BJ (cell line): ENCODE results near the gene SUPT3H. TPM values are rescaled to one million over a fixed set of nuclear protein-coding genes. Genes with fewer than 3 reads are reported as not detected.

Experiments used
- CTCF ChIA-PET: fragments of 350-600 bp; formaldehyde crosslinking; extraction: SDS; loops from one replicate; lab custom pipeline; 2021; ENCODE audit warnings: antibody characterized with exemption, inconsistent platforms; lab: Yijun Ruan, JAX
- POLR2A ChIA-PET: fragments of 300-600 bp; sonication (Branson Sonifier 250); formaldehyde crosslinking; extraction: SDS; loops from one replicate; lab custom pipeline; 2021; ENCODE audit warnings: antibody characterized with exemption; lab: Charles Lee
- DNase-seq: peaks from one replicate; pipeline ENCODE4 v3.0.0-alpha.2; 2011; ENCODE audit warnings: low read depth
- H3K27me3 ChIP-seq: 2 replicates; pipeline ENCODE4 v1.6.0; 2011; ENCODE audit warnings: low read length; ENCODE audit not compliant: control insufficient read depth, insufficient read depth
- H3K36me3 ChIP-seq: 2 replicates; pipeline ENCODE4 v1.5.1; 2011; ENCODE audit warnings: low read length; ENCODE audit not compliant: control insufficient read depth, insufficient read depth
- H3K4me3 ChIP-seq: 2 replicates; pipeline ENCODE4 v1.5.1; 2011; ENCODE audit warnings: low read depth, mild to moderate bottlenecking, control low read depth, low read length
- polyA plus RNA-seq: library from polyadenylated mRNA; depleted of rRNA; stranded (reverse); fragments of >200 nt; gene quantifications from 2 replicates; pipeline ENCODE4 v1.2.3, GENCODE V29; 2011
- TF ChIP-seq, protein P1 (sequence below): IDR thresholded peaks from 2 replicates; pipeline ENCODE4 v1.5.1; 2011; ENCODE audit warnings: low read depth, mild to moderate bottlenecking, control low read depth, inconsistent platforms, low read length, moderate library complexity; ENCODE audit not compliant: insufficient read depth

The SUPT3H gene
- polyA plus RNA-seq, 1 experiment = 7.8 TPM

DNA sequence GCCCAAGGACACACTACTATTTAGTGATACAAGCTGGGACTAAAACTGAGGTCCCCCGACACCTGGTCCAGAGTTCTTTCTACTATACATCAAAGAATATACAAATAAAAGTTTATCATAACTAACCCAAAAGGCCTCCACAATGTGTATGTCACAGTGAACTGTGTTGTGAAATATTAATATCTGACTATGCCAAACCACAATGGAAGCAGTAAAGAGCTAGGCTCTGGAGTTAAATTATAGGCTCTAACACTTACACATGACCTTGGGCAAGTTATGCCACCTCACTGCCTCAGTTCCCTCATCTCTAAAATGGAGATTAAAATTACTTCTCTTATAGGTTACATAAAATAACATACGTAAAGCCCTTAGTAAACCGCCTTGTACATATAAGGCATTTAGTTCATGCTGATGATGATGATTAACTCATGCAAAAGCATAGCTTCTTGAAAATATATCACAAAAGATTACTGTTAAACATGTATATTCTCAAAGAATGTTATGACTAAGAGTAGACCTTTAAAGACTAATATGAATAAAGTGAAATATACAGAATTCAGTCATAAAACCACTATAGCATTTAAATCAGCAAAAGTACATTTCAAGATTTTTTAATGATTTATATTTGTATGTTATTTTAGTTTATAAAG, 5.7 kb downstream of the SUPT3H start:
- ChIA-PET POLR2A (no interaction called here), CTCF (interaction anchor here (1.9 kb wide), 1 partner anchor 716 kb away, joined by 5 read pairs; no protein-coding TSS in a partner anchor)
- H3K27me3 ChIP-seq = no peaks in the 10 kb centered on the region
- TF ChIP-seq, protein P1, sequence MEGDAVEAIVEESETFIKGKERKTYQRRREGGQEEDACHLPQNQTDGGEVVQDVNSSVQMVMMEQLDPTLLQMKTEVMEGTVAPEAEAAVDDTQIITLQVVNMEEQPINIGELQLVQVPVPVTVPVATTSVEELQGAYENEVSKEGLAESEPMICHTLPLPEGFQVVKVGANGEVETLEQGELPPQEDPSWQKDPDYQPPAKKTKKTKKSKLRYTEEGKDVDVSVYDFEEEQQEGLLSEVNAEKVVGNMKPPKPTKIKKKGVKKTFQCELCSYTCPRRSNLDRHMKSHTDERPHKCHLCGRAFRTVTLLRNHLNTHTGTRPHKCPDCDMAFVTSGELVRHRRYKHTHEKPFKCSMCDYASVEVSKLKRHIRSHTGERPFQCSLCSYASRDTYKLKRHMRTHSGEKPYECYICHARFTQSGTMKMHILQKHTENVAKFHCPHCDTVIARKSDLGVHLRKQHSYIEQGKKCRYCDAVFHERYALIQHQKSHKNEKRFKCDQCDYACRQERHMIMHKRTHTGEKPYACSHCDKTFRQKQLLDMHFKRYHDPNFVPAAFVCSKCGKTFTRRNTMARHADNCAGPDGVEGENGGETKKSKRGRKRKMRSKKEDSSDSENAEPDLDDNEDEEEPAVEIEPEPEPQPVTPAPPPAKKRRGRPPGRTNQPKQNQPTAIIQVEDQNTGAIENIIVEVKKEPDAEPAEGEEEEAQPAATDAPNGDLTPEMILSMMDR = no peak
- no peak for DNase-seq
- H3K36me3 ChIP-seq = no peaks in the 10 kb centered on the region
- no peak overlapping the region for H3K4me3 ChIP-seq

DNA sequence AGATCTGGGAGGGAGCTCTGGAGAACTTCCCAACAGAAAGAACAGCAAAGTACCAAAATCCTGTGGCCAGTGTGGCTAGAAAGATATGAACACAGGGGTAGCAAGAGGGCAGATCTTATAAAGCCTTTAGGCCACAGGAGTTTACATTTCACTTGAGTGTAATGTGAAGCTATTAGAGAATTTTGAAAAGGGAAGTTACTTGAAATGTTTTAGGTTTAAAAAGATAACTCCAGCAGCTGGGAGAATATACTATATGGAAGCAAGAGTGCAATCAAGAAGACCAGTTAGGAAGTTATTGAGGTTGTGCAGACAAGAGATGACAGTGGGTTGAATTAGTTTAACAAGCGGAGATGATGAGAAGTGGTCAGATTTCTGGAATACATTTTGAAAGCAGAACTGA, 7.9 kb downstream of the SUPT3H start:
- TF ChIP-seq, protein P1 = no peak
- DNase-seq = no peak
- POLR2A ChIA-PET = no interaction called here
- CTCF ChIA-PET = interaction anchor here (1.0 to 1.6 kb wide), 2 partner anchors 553 to 714 kb away, joined by 3 to 4 read pairs; no protein-coding TSS in a partner anchor
- no peaks in the 10 kb centered on the region for H3K27me3 ChIP-seq
- no peak overlapping the region for H3K4me3 ChIP-seq
- H3K36me3 ChIP-seq = no peaks in the 10 kb centered on the region

DNA sequence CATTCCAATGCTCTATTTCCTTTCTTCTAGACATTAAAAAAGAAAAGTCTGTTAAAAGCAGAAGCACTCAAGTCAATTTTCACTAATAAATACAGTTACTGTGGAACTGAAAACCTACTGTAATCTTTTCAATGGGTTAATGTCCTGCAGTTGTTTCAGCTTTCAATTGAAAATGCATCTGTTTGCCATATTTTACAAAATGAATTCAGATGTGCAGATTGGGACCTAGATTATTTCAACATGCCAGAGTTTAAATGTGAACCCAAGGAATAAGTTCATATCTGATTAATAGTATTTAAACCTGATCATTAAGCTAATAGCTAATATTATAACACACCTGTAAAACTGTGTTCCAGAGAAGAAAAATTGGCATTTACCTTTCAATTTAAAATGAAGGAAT, 9.7 kb downstream of the SUPT3H start:
- POLR2A ChIA-PET = no interaction called here

DNA sequence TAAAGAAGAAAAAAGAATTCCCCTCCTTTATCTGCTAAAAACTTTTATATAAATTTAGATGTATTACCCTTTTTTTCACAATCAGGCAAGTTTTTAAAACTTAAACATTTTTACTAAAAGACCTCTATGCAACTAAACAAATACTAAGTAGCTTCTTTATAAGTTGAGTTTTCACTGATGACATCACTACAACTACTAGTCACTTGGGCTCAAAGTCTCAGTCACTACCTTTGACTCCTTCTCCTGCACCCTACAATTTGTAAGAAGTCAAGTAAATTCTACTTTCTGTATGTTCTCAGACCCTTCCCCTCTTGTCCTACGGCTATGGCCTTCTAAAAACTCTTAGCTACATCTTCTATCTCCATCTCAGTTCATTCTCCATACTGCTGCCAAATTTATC, 11.2 kb downstream of the SUPT3H start:
- CTCF ChIA-PET = interaction anchor here (1.0 to 1.4 kb wide), 2 partner anchors 11 to 710 kb away, joined by 4 read pairs; partner anchors contain the start of gene SUPT3H
- POLR2A ChIA-PET = interaction anchor here (1.0 kb wide), 1 partner anchor 520 kb away, joined by 3 read pairs; no protein-coding TSS in a partner anchor

More for the DNA sequence above, 9.7 kb downstream of the SUPT3H start:
- no peak overlapping the region for H3K4me3 ChIP-seq
- DNase-seq = no peak
- CTCF ChIA-PET = interaction anchor here (0.7 to 1.0 kb wide), 2 partner anchors 662 to 914 kb away, joined by 3 read pairs; no protein-coding TSS in a partner anchor
- H3K36me3 ChIP-seq = no peaks in the 10 kb centered on the region
- H3K27me3 ChIP-seq = no peaks in the 10 kb centered on the region
- TF ChIP-seq, protein P1 = no peak

DNA sequence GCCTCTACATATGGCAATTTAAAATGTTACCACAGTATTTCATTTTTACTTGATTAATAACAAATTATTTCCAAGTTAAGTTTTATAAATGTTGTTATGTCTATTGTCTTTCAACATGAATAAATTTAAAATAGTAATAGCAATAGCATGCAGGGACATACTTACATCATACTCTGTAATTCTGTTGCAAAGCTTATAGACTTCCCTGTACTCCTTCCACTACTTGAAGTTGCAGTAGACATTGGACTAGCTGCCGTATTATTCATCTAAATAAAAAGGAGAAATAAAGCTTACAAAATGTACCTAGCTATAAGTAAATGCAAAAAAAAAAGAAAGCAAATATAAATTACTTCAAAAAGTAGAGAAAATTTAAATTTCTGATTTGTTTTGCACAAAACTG, 12.7 kb downstream of the SUPT3H start:
- DNase-seq = no peak
- TF ChIP-seq, protein P1 = no peak
- Histone ChIP-seq H3K27me3 (no peaks in the 10 kb centered on the region), H3K4me3 (no peak overlapping the region), H3K36me3 (no peaks in the 10 kb centered on the region)
- ChIA-PET POLR2A (no interaction called here), CTCF (no interaction called here)

More for the DNA sequence above, 11.2 kb downstream of the SUPT3H start:
- Histone ChIP-seq H3K27me3 (no peaks in the 10 kb centered on the region), H3K36me3 (no peaks in the 10 kb centered on the region), H3K4me3 (no peak overlapping the region)
- DNase-seq = no peak
- TF ChIP-seq, protein P1 = no peak
